ENCODE results near the gene SLC6A19.

DNA sequence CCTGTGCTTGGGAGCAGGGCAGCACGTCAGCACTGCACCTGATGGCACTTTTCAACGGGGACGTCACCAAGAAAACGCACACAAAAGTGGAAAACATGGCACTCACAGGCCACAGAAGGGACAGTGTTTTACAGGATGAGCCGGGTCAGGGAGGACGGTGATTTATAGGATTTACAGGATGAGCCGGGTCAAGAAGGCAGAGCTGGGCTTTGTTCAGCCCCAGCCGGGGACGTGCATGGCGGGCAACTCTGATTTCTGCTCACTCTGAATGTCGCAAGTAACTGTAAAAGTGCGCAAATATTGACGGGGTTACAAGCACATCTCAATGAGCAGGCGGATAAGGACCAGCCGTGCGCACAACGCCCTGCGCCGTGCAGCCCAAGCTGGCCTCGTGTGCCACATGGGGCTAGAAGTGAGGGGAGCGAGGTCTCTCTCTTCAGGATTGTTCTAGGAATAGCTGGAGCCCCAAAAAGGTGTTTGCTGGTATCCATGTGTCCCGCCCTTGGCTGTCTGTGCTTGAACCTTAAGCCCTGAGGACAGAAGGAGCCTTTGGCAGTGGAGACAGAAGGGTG is 40.2 kb downstream of the SLC6A19 start:
- TF ChIP-seq EP300 (IDR thresholded peaks at IDR 0.05) (no peak), POLR2AphosphoS5 (IDR thresholded peaks at IDR 0.05) (no peak)

Data from stomach (tissue), 4 donors.